Effector CD8-positive, alpha-beta T cell (primary cell): ENCODE data around the gene APBA1.
"Not testable (repeated sequence)": the region's sequence is repeated elsewhere in the genome, so short reads cannot be mapped to it uniquely, and the experiment has no call there.

Experiments used
- DNase-seq: peaks from one replicate; lab custom pipeline; 2025; lab: John Stamatoyannopoulos, UW

Gene APBA1

DNA sequence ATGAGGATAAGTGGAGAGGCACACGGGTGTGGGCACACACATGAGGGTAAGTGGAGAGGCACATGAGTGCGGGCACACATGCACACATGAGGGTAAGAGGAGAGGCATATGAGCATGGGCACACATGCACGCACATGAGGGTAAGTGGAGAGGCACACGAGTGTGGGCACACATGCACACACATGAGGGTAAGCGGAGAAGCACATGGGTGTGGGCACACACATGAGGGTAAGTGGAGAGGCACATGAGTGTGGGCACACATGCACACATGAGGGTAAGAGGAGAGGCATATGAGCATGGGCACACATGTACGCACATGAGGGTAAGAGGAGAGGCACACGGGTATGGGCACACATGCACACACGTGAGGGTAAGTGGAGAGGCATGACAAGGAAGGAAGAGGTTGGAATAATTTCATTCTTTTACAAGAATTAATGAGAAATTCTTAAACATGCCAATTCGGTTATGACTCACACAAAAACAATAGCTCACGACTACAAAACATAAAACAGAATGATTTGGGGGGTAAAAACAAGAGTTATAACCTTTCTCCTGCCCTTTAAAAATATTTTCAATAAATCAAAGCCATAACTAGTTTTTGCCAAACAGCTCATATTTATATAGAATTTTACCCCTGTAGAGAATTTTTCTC lies 67.5 kb downstream of the APBA1 start:
- no peak for DNase-seq

DNA sequence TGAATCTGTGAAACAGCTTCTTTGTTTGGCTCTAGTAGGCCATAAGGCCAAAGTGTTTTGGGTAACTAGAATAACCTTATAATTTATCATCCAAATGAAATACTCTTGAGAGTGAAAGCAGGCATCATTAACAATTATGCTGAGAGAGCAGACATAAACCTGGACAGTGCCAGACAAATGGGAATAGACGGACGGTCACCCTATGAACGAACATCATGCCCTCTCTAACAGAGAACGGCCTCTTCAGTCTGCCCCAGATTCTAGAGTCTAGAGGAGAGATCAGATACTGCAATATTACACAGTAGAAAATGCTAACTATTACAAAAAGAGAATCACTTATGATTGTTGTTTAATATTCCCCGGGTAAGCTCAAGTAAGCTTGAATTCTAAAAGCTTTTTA lies 68.5 kb downstream of the APBA1 start:
- DNase-seq: no peak

DNA sequence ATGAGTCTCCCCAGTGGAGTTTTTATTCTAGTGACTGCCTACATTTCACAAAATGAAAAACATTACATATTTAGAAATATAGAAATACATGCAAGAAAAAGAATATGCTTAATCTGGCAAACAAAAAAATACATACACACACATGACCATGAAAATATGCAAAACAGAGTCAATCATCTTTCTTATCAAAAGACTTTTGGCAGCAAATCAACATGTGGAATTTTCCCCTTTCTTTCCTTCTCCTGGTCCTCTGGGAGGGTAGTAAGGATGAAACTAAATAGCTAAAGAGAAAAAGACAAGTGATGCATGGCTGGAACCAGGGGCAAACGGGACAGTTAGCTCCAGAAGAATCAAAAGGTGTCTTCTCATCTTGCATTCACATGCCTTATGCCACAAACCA lies 69.4 kb downstream of the APBA1 start:
- no peak for DNase-seq

DNA sequence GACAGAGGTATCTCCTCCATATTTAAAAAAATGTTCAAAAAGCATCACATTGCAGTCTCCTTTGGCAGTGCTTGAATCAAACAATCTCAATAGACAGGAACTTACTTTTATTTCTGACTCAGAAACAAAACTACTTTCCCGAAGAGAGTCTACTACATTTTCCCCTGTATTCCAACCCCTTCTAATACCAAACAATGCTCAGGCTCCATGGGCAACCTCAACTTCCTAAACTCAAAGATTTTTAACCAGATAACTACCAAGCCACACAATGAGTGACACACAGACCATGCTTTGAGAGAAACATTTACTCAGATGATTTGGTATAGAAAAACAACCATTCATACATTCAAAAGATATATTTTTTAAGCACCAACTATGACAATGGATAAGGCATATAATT lies 70.5 kb downstream of the APBA1 start:
- DNase-seq: no peak

DNA sequence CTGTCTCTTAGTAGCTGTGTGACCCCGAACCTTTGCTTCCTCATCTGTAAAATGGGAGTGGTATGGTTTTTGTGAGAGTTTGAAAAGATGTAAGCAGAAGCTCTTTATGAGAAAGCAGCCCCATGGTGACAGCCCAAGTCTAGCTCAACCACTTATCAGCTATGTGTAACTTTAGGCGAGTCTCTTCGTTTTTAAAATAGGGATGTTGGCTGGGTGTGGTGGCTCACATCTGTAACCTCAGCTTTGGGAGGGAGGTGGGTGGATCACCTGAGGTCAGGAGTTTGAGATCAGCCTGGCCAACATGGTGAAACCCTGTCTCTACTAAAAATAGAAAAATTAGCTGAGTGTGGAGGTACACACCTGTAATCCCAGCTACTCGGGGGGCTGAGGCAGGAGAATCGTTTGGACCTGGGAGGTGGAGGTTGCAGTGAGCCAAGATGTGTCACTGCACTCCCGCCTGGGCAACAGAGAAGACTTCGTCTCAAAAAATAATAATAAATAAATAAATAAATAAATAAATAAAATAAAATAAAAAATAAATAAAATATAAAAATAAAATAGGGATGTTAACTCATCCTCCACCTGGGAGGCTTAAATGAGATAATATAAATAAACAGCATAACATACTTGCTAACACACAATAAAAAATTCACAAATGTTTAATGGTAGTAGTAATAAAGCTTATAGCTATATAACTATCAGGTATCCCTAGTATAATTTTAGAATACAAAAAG lies 71.7 kb downstream of the APBA1 start:
- no peak for DNase-seq

DNA sequence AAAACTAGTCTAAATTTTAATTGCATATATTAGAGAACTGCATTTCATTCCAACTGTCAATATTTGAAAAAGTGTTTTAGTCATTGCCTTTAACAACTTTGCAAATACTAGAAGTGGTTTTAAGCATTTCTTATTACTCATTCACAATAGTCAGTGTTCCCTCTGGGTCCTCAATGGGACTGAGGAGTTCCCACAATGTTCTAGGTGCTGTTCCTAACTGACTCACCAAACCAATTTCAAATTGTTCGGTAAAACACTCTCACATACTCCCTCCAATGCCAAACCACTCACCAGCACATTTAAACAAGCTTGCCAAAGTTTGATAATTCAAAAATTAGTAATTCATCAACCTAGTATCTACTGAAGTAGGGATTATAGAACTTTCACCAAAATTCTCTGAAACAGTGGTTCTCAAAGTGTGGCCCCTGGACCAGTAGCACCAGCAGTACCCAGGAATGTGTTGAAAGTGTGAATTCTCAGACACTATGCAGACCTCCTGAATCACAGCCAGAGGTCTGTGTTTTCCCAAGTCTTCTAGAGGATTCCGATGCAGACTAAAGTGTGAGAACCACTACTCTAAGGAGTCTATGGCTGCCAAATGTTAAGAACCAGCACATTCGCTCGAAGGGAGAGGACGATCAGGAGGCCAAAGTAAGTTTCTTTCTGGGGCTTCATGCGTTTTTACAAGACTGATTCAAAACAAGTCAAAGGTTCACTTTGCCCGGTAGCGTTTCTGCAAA lies 72.8 kb downstream of the APBA1 start:
- DNase-seq: no peak

DNA sequence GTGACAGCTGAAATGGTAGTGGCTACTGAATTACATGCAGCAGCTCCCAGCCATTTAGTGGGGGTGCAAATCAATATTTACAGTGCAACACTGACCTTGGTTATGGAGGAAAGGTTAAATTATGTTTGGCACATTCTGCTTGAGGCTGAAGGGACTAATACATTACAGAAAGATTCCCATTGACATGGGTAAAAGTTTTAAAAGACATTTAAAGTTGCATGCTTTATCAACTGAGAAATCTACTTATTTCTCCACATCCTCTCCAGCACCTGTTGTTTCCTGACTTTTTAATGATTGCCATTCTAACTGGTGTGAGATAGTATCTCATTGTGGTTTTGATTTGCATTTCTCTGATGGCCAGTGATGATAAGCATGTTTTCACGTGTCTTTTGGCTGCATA lies 75.3 kb downstream of the APBA1 start:
- DNase-seq: not testable (repeated sequence)

DNA sequence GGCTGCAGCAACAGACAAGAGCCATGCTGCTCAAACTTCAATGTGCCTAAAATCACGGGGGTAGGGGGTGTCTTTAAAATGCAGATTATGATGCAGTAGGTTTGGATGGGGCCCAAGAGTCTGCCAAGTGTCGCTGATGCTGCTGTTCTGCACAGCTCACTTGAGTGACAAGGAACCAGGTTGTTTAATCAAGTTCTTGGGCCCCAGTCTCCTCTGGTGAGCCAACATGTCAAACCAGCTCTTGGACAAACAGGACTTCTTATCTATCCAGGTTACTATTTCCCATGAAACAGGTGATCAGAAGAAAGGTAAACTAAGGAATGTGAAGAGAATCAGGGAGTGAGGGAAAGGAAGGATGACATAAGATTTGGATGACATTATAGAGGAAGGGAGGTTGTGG lies 78.0 kb downstream of the APBA1 start:
- DNase-seq: no peak

DNA sequence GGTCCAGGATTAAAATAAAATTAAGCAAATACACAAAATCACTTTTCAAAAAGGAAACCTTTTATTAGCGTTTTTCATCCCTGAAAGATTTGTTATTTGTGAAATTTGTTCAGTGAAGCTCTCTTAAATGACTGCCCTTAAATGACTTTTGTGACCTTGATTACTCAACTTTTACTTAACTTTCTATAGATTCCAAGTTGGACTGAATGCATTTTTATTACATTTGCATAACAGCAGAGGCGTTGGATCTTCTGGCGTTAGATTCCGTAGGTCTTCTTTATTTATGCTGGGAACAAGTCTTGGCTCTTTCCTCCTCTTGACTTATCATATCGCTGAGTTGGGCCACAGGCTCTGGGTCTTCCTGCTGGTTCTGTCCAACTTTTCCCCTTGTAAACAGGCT lies 78.4 kb downstream of the APBA1 start:
- DNase-seq: no peak

DNA sequence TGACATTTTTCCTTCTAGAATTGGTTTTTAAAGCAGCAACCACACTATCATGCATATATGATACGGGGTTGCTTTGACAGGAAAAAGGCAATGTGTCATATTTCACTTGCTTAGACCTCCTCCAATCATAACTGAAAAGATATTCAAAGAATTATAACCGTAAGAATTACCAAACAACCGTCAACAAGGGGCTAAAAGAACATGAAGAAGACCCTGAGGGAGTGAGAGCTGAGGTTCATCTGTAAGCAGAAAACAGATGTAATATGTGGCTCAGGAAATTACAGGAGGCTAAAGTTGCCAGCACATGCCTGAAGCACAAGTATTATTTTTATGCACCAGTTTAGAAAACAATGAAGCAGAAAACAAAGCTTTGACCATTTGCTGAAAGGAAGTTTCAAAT lies 78.9 kb downstream of the APBA1 start:
- DNase-seq: no peak

DNA sequence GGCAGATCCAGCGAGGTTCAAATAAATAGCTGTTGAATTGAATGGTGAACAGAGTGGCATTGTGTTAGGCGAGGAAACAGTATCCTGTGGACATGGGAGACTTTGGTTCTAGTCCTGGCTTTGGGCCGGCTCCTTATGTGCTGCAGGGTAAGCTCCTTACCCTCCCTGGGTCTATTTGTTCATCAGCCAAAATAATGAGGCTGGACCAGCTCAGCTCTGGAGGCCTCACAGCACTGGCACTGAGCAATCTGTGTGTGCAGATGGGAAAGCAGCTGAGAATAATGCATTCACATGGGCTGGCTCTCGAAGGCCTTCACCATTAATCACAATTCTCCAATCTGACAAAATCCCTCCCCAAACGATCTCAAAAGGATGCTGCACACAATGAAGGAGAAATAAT lies 81.9 kb downstream of the APBA1 start:
- no peak for DNase-seq

- DNase-seq: no peak
Observed at GRCh38 chr9:69589156-69589555, 83.0 kb downstream of the APBA1 start.

DNA sequence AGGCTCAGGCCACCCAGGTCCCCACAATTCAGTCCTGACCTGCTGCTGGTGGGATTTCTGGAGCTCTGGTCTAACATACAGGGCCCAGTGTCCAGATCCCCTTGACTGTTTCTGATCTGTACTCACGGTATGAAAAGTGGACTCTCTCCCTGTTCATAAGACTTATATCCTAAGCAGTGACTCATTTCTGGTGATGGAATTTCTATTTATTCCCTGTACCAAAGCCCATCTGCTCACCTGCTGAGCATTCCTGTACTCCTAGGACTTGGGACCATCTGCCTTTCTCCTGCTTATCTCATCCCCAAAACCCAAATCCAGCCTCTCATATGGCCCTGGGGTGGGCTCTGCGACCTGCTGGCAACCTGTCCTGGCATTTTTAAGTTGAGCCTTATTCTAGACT lies 86.6 kb downstream of the APBA1 start:
- DNase-seq: no peak

DNA sequence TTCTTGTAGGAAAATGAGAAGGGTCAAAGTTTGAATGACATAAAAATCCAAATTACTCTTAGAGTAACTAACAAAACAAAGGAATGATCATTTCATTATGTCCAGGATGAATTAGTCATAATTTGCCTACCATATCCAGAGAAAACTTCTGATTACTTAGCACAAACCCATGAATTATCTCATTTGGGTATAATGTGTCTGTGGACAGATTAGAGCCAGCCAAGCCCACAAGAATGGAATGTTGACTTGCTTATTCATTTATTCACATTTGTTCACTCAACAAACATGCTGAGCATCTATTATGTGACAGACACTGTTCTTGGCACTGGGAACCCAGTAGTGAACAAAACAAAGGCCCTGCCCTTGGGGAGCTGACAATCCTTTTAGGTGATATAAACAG lies 87.4 kb downstream of the APBA1 start:
- no peak for DNase-seq

- DNase-seq: no peak
Observed at GRCh38 chr9:69583645-69584234, 88.4 kb downstream of the APBA1 start.

DNA sequence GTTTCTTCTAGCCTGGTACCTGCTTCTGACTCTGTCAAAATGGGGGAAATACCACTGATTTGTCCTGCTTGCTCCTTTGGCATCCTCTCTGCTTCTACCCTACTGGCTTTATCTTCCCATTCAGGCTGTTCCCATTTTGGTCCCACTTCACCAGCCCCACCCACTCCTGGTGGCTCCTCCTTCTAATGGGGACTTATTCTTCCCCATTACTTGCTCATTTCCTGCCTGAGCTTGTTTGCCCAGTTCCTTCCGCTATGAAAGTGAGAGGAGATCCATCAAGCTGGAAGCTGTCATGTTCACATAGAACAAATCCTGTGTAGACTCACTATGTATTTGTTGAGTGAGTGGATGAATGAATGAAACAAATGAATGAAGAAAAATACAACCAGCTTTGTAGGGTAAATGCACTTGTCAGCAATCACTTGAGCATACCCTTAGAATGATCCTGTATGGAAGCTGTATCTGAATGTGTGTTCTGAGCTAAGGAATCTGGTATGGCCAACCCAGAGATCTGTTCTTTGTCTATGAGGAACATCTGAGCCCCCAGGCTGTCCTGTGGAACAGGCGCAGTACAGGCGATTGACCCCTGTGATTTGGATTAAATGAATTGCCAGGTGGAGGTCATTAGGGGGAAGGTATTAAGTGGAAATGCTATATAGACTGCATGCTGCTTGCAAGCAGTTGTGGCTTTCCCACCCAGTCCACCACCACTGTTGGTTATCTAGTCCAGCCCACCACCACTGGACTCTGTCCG lies 89.5 kb downstream of the APBA1 start:
- no peak for DNase-seq

- DNase-seq: no peak
Observed at GRCh38 chr9:69582018-69582417, 90.2 kb downstream of the APBA1 start.

DNA sequence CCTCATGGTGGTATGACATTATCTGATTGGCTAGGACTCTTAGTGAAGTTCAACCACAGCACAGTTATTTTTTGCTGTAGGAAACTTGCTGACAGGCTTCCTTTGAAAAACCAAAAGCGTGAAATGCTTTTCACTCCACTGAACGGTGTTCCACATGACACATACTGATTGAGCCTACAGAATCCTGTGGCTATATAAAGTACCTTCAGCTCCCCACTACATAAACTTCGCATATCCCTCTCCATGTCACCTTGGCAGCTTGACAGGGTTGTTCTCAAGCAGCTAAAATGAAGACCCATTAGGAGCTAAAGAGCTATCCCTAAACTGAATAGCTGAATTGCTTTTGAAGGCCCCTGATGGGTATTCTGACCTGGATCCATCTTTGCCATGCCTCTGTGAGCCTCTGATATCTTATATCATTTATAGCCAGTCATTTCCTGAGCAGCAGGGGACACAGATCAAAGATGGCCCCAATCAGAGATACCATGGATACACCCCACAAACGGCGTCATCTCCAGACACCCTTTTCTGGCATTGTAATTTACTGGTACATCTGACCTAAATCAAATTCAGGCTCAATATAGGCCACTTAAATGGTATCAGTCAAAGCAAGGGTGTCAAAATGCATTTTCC lies 91.5 kb downstream of the APBA1 start:
- no peak for DNase-seq

DNA sequence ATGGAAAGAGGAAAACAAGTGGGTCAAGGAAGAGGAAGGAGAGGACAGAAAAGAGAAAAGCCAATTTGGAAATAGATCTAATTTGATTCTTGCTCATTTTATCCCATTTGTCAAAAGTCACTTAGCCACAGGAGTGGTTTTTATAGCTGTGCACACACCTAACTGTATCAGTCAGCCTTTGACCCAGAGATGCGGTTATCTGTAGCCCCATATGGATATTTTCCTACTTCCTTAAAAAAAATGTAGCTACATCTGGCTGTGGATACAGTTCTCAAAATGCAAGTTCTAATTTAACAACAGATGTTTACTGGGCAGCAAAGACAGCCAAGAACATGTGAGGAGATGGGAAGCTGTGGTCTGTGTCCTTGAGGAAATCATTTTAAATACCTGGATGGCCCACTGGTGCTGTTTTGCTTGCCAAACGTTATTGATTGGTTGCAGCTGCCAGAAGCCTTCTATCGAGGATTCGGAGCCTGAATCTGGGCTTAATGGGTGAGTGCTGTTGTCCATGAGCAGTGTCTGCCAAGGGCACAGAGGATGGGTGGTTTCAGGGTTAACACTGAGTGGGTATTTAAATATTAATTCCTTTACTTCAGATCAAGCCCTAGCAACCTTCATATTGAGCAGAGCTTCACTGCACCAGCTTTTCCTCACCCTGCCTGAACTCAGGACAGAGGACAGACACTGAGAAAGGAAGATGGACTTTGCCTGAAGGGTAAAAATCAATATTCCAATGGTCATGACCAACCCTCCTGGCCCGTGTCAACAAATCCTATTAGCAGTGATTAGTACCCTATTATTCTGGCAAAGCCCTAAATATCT lies 92.2 kb downstream of the APBA1 start:
- DNase-seq: no peak

- no peak for DNase-seq
Observed at GRCh38 chr9:69579032-69579758, 93.0 kb downstream of the APBA1 start.
